Natural killer cell (primary cell): ENCODE results near the gene ACOT9. TPM values are rescaled to one million over a fixed set of nuclear protein-coding genes. Genes with fewer than 3 reads are reported as not detected.

Source experiments
- ATAC-seq, 3 donors: fragments of 150-1000 bp in 2 of 3; fragments of 200-7000 bp in 1 of 3; cut with Tn5 transposase; 1 replicate in 1 of 3; 2 replicates in 2 of 3; pipeline ENCODE4 v1.10.0; 2021; ENCODE audit warnings: mild to moderate bottlenecking in 2 of 3, moderate library complexity in 2 of 3
- DNase-seq, 2 donors: peaks; one replicate each; pipeline versions ENCODE4 v3.0.0 to v3.0.0-alpha.2; 2013 to 2021; ENCODE audit warnings: mixed read lengths in 1 of 2
- H3K27ac ChIP-seq: one replicate; pipeline ENCODE4 v1.5.1; 2013; ENCODE audit warnings: mild to moderate bottlenecking, low read length
- H3K27me3 ChIP-seq: one replicate; pipeline ENCODE4 v1.6.1; 2013; ENCODE audit warnings: low read length; ENCODE audit not compliant: control insufficient read depth, insufficient read depth
- H3K36me3 ChIP-seq: one replicate; pipeline ENCODE4 v1.6.1; 2013; ENCODE audit warnings: low read length; ENCODE audit not compliant: control insufficient read depth, insufficient read depth
- H3K4me1 ChIP-seq: one replicate; pipeline ENCODE4 v1.6.1; 2013; ENCODE audit warnings: low read length; ENCODE audit not compliant: control insufficient read depth, insufficient read depth
- H3K4me3 ChIP-seq: one replicate; pipeline ENCODE4 v1.5.1; 2013; ENCODE audit warnings: low read length
- H3K9me3 ChIP-seq: one replicate; pipeline ENCODE4 v1.6.1; 2013; ENCODE audit warnings: low read length; ENCODE audit not compliant: control insufficient read depth, insufficient read depth
- H3K27ac Mint-ChIP-seq, 2 donors: one replicate each; pipeline ENCODE4 v1.8.0; 2022; ENCODE audit warnings: mild to moderate bottlenecking in 2 of 2, mixed read lengths in 2 of 2, moderate library complexity in 1 of 2
- H3K27me3 Mint-ChIP-seq, 2 donors: one replicate each; pipeline ENCODE4 v1.8.0; 2022; ENCODE audit warnings: low read depth in 2 of 2, mixed read lengths in 2 of 2
- H3K36me3 Mint-ChIP-seq: one replicate; pipeline ENCODE4 v1.8.0; 2022; ENCODE audit warnings: mixed read lengths
- H3K4me1 Mint-ChIP-seq, 2 donors: one replicate each; pipeline ENCODE4 v1.8.0; 2022; ENCODE audit warnings: mixed read lengths in 2 of 2
- H3K4me3 Mint-ChIP-seq: one replicate; pipeline ENCODE4 v1.8.0; 2022; ENCODE audit warnings: mild to moderate bottlenecking, moderate library complexity, mixed read lengths
- H3K9me3 Mint-ChIP-seq, 2 donors: one replicate each; pipeline ENCODE4 v1.8.0; 2022; ENCODE audit warnings: mixed read lengths in 2 of 2
- WGBS: methylation state at CpG from one replicate; pipeline ENCODE4 v1.1.7; 2013; ENCODE audit warnings: missing lambda C conversion rate; ENCODE audit not compliant: insufficient coverage; 5-methylcytosine and 5-hydroxymethylcytosine counted together
- intact Hi-C: fragments of 100-400 bp; cut with micrococcal nuclease; formaldehyde crosslinking; loops from one replicate; pipeline ENCODE4 v1.14.2; 2022
- total RNA-seq, 4 donors: library from RNA; stranded (reverse); fragments of 120-200 nt in 1 of 4; gene quantifications; one replicate each; pipeline versions ENCODE4 v1.2.3 to v1.2.4, GENCODE V29; 2013 to 2022
- TF ChIP-seq, protein P1 (sequence below): fragments of 200-600 bp; IDR thresholded peaks from one replicate; pipeline ENCODE4 v1.8.0; 2022; ENCODE audit warnings: antibody characterized with exemption

ACOT9 gene
- total RNA-seq, 3 donors from 2014 or later (not counting 1 experiment from before 2014, with no cell fraction given) = 20.0 to 24.9 (median 21.4) TPM

DNA sequence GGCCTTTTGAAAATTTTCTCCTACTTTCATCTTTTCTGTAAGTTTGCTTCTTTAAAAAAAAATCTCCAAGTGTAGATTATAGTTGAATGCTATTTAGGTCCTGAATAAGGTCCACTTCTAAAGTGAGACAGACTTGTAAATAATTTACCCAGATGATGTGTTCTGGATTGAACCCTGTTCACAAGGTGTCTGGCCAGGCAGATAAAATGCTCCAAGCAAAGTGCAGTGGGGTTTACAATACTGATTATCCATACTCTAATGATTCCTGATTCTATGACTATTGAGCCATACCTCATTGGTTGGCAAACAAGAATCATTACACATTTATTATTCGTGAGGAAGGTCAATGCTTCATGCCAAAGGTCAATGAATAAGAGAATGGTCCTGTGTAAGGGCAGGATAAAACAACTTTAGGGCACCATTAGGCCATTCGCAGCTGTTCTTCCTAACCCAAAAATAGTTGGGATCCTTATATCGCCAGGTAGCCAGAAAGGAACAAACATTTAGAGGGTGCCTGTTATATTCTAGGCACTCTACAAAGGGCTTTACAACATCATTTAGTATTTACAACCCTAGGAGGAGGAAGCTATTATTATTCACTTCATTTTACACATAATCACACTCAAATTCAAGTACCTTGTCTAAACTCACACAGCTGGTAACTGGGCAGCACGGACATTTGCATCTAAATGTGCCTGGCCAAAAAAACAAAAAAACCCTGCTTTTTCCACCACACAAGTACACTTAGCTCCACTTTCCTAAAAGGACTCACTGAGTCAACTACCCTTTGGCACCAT is 21.3 kb upstream of the ACOT9 start:
- peaks cover 5% of the 10 kb centered on the region for H3K4me1 ChIP-seq
- H3K27me3 ChIP-seq = no peaks in the 10 kb centered on the region
- DNase-seq (no peak), ATAC-seq (no peak)
- WGBS = 91% methylated on average over 2 of the region's 4 CpGs
- intact Hi-C loops = no loop called here
- peaks cover 0 to 9% of the 10 kb centered on the region in 2 donors for H3K4me1 Mint-ChIP-seq
- no peaks in the 10 kb centered on the region for H3K36me3 Mint-ChIP-seq
- H3K9me3 Mint-ChIP-seq = no peaks in the 10 kb centered on the region
- no peak overlapping the region for H3K27ac ChIP-seq
- no peak overlapping the region for H3K27ac Mint-ChIP-seq
- H3K9me3 ChIP-seq = no peaks in the 10 kb centered on the region
- no peak overlapping the region for H3K4me3 Mint-ChIP-seq
- no peaks in the 10 kb centered on the region for H3K27me3 Mint-ChIP-seq
- H3K4me3 ChIP-seq = no peak overlapping the region
- H3K36me3 ChIP-seq = no peaks in the 10 kb centered on the region
- TF ChIP-seq, protein P1, sequence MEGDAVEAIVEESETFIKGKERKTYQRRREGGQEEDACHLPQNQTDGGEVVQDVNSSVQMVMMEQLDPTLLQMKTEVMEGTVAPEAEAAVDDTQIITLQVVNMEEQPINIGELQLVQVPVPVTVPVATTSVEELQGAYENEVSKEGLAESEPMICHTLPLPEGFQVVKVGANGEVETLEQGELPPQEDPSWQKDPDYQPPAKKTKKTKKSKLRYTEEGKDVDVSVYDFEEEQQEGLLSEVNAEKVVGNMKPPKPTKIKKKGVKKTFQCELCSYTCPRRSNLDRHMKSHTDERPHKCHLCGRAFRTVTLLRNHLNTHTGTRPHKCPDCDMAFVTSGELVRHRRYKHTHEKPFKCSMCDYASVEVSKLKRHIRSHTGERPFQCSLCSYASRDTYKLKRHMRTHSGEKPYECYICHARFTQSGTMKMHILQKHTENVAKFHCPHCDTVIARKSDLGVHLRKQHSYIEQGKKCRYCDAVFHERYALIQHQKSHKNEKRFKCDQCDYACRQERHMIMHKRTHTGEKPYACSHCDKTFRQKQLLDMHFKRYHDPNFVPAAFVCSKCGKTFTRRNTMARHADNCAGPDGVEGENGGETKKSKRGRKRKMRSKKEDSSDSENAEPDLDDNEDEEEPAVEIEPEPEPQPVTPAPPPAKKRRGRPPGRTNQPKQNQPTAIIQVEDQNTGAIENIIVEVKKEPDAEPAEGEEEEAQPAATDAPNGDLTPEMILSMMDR = no peak

- no peaks in the 10 kb centered on the region for H3K27me3 ChIP-seq
- Mint-ChIP-seq H3K4me1 (peaks cover 0 to 8% of the 10 kb centered on the region in 2 donors), H3K4me3 (no peak overlapping the region), H3K27me3 (no peaks in the 10 kb centered on the region), H3K9me3 (no peaks in the 10 kb centered on the region), H3K36me3 (no peaks in the 10 kb centered on the region), H3K27ac (no peak overlapping the region)
- H3K27ac ChIP-seq = no peak overlapping the region
- H3K4me1 ChIP-seq = no peaks in the 10 kb centered on the region
- no peaks in the 10 kb centered on the region for H3K36me3 ChIP-seq
- ATAC-seq = no peak
- 90% methylated on average over 2 of the region's 2 CpGs for WGBS
- no peak for DNase-seq
- H3K9me3 ChIP-seq = no peaks in the 10 kb centered on the region
- H3K4me3 ChIP-seq = no peak overlapping the region
- intact Hi-C loops = no loop called here
- TF ChIP-seq, protein P1 = no peak
Observed at GRCh38 chrX:23759821-23760220, 16.7 kb upstream of the ACOT9 start.

- no peaks in the 10 kb centered on the region for H3K36me3 Mint-ChIP-seq
- DNase-seq = peak; percentile 44 to 80
- H3K4me3 Mint-ChIP-seq = no peak overlapping the region
- H3K4me1 Mint-ChIP-seq = no peaks in the 10 kb centered on the region
- Histone ChIP-seq H3K27ac (no peak overlapping the region), H3K27me3 (no peaks in the 10 kb centered on the region), H3K36me3 (no peaks in the 10 kb centered on the region), H3K4me1 (no peaks in the 10 kb centered on the region), H3K4me3 (no peak overlapping the region), H3K9me3 (no peaks in the 10 kb centered on the region)
- intact Hi-C loops = loop anchor here (1.0 kb wide), 2 partner anchors 27 to 146 kb away; partner anchors contain the start of gene SAT1
- no peaks in the 10 kb centered on the region for H3K27me3 Mint-ChIP-seq
- no peaks in the 10 kb centered on the region for H3K9me3 Mint-ChIP-seq
- 0% methylated on average over 4 of the region's 4 CpGs for WGBS
- peak; percentile 72 to 77 (median 75) for ATAC-seq
- TF ChIP-seq, protein P1 = peak; percentile 57
- no peak overlapping the region for H3K27ac Mint-ChIP-seq
Observed at GRCh38 chrX:23756165-23756564, 13.1 kb upstream of the ACOT9 start.
